Loucy (cell line): Measurements from ENCODE around the gene PRR36.

Experiments used
- H2AFZ ChIP-seq: fragments of 200-600 bp; sonication (generic); 2 replicates; pipeline ENCODE4 v1.6.0; 2016; ENCODE audit warnings: antibody characterized with exemption, mild to moderate bottlenecking, low read length, moderate library complexity
- H3F3A ChIP-seq: fragments of 200-600 bp; 2 replicates; pipeline ENCODE4 v1.6.0; 2016; ENCODE audit warnings: antibody characterized with exemption, low read depth, mild to moderate bottlenecking
- H3K27me3 ChIP-seq: fragments of 200-600 bp; sonication (generic); 2 replicates; pipeline ENCODE4 v1.6.1; 2014; ENCODE audit warnings: low read length, mild to moderate bottlenecking; ENCODE audit not compliant: insufficient read depth, poor library complexity, severe bottlenecking
- H3K36me3 ChIP-seq: fragments of 200-600 bp; sonication (generic); 2 replicates; pipeline ENCODE4 v1.6.1; 2016; ENCODE audit warnings: low read length; ENCODE audit not compliant: insufficient read depth
- H3K4me1 ChIP-seq: fragments of 200-600 bp; sonication (generic); 2 replicates; pipeline ENCODE4 v1.5.1; 2014; ENCODE audit warnings: low read length, mild to moderate bottlenecking; ENCODE audit not compliant: insufficient read depth, poor library complexity, severe bottlenecking
- H3K4me2 ChIP-seq: fragments of 200-600 bp; sonication (generic); 2 replicates; pipeline ENCODE4 v1.6.0; 2014; ENCODE audit warnings: antibody characterized with exemption, low read length, low read depth, mild to moderate bottlenecking; ENCODE audit not compliant: poor library complexity, severe bottlenecking
- H3K4me3 ChIP-seq: fragments of 200-600 bp; sonication (generic); 2 replicates; pipeline ENCODE4 v1.5.1; 2014; ENCODE audit warnings: low read length, mild to moderate bottlenecking, mixed read lengths; ENCODE audit not compliant: poor library complexity, severe bottlenecking
- H3K79me2 ChIP-seq: fragments of 200-600 bp; sonication (generic); 2 replicates; pipeline ENCODE4 v1.6.1; 2014; ENCODE audit warnings: low read length; ENCODE audit not compliant: insufficient read depth
- H3K9ac ChIP-seq: fragments of 200-600 bp; sonication (generic); 2 replicates; pipeline ENCODE4 v1.6.0; 2014; ENCODE audit warnings: mild to moderate bottlenecking, low read depth, low read length, moderate library complexity; ENCODE audit not compliant: poor library complexity, severe bottlenecking
- H3K9me2 ChIP-seq: fragments of 200-600 bp; sonication (generic); replicated peaks from 2 replicates; pipeline ENCODE4 v1.6.1; 2016; ENCODE audit warnings: low read depth, low read length, mixed read lengths
- H3K9me3 ChIP-seq: fragments of 200-600 bp; sonication (generic); 2 replicates; pipeline ENCODE4 v1.6.1; 2014; ENCODE audit warnings: mild to moderate bottlenecking, antibody characterized with exemption, low read length, low read depth; ENCODE audit not compliant: insufficient read depth
- H4K20me1 ChIP-seq: fragments of 200-600 bp; sonication (generic); 2 replicates; pipeline ENCODE4 v1.6.0; 2014; ENCODE audit warnings: antibody characterized with exemption, low read length, mild to moderate bottlenecking; ENCODE audit not compliant: insufficient read depth, poor library complexity, severe bottlenecking
- CTCF ChIP-seq: fragments of 200-600 bp; sonication (generic); conservative IDR thresholded peaks from 2 replicates; pipeline ENCODE4 v1.5.1; 2014; ENCODE audit warnings: mild to moderate bottlenecking, antibody characterized with exemption, low read length
- EZH2phosphoT487 ChIP-seq: fragments of 200-600 bp; IDR thresholded peaks from 2 replicates; pipeline ENCODE4 v1.6.1; 2018; ENCODE audit warnings: antibody characterized with exemption, mild to moderate bottlenecking, moderate library complexity, borderline replicate concordance

The PRR36 gene

GRCh38 chr19:7850000-7850813, 24.0 kb downstream of the PRR36 start:
- no peak for TF ChIP-seq CTCF
- no peak for TF ChIP-seq EZH2phosphoT487
- Histone ChIP-seq H3K4me3 (no peak overlapping the region), H3K4me2 (no peak overlapping the region), H3K27me3 (no peaks in the 10 kb centered on the region), H3K9me3 (no peaks in the 10 kb centered on the region), H3K79me2 (no peaks in the 10 kb centered on the region), H3K9me2 (no peaks in the 10 kb centered on the region), H2AFZ (no peak overlapping the region), H3K4me1 (no peaks in the 10 kb centered on the region), H4K20me1 (no peaks in the 10 kb centered on the region), H3K36me3 (no peaks in the 10 kb centered on the region), H3F3A (no peaks in the 10 kb centered on the region), H3K9ac (no peak overlapping the region)

GRCh38 chr19:7849631-7849999, 24.6 kb downstream of the PRR36 start:
- Histone ChIP-seq H3K4me2 (no peak overlapping the region), H3K9me2 (no peaks in the 10 kb centered on the region), H3K9me3 (no peaks in the 10 kb centered on the region), H3K79me2 (no peaks in the 10 kb centered on the region), H3K9ac (no peak overlapping the region), H3K36me3 (no peaks in the 10 kb centered on the region), H4K20me1 (no peaks in the 10 kb centered on the region), H3K4me3 (no peak overlapping the region), H2AFZ (no peak overlapping the region), H3K4me1 (no peaks in the 10 kb centered on the region), H3K27me3 (no peaks in the 10 kb centered on the region), H3F3A (no peaks in the 10 kb centered on the region)
- no peak for TF ChIP-seq CTCF
- no peak for TF ChIP-seq EZH2phosphoT487

GRCh38 chr19:7848779-7849457, 25.3 kb downstream of the PRR36 start:
- Histone ChIP-seq H3K36me3 (no peaks in the 10 kb centered on the region), H3K79me2 (no peaks in the 10 kb centered on the region), H3F3A (no peaks in the 10 kb centered on the region), H3K9me2 (no peaks in the 10 kb centered on the region), H3K9me3 (no peaks in the 10 kb centered on the region), H3K4me1 (no peaks in the 10 kb centered on the region), H3K9ac (no peak overlapping the region), H3K27me3 (no peaks in the 10 kb centered on the region), H4K20me1 (no peaks in the 10 kb centered on the region), H3K4me3 (no peak overlapping the region), H2AFZ (no peak overlapping the region), H3K4me2 (no peak overlapping the region)
- TF ChIP-seq EZH2phosphoT487 (no peak), CTCF (no peak)
